K562 (cell line): ENCODE measurements around the gene NCKIPSD. TPM values are rescaled to one million over a fixed set of nuclear protein-coding genes. Genes with fewer than 3 reads are reported as not detected.
A peak's percentile ranks its signal among the peaks of the same experiment; 100 is the strongest.

ENCODE experiments used
- CBX8 ChIP-seq: fragments of 200-600 bp; sonication (generic); IDR thresholded peaks from 2 replicates; pipeline ENCODE4 v1.6.1; 2012; ENCODE audit warnings: borderline replicate concordance, mixed run types, low read depth, mild to moderate bottlenecking, moderate library complexity, mixed read lengths, low read length, control low read depth, inconsistent platforms; ENCODE audit not compliant: poor library complexity, severe bottlenecking; ENCODE audit errors: extremely low read depth
- CREB1 ChIP-seq, 2 experiments: sonication (generic) in 1 of 2; formaldehyde crosslinking in 1 of 2; IDR thresholded peaks; 2 replicates each; pipeline versions ENCODE4 v1.6.1 to v1.8.0; 2012 to 2022; ENCODE audit warnings: inconsistent platforms in 1 of 2, mild to moderate bottlenecking in 1 of 2, missing genetic modification reagents in 1 of 2, moderate library complexity in 1 of 2
- DACH1 ChIP-seq: fragments of 450-650 bp; IDR thresholded peaks from 2 replicates; pipeline ENCODE4 v1.6.1; 2018; ENCODE audit not compliant: partially characterized antibody
- DNMT1 ChIP-seq: fragments of 450-650 bp; IDR thresholded peaks from 2 replicates; pipeline ENCODE4 v1.6.1; 2016; ENCODE audit warnings: antibody characterized with exemption, mild to moderate bottlenecking
- EZH2 ChIP-seq: IDR thresholded peaks from 2 replicates; pipeline ENCODE4 v1.6.1; 2012; ENCODE audit warnings: low read depth, mild to moderate bottlenecking, inconsistent platforms, low read length, borderline replicate concordance
- FIP1L1 ChIP-seq: fragments of 200-400 bp; formaldehyde crosslinking; IDR thresholded peaks from 2 replicates; pipeline ENCODE4 v1.6.1; 2018; ENCODE audit warnings: mild to moderate bottlenecking, low read depth, low read length; ENCODE audit not compliant: poor library complexity, severe bottlenecking
- GMEB1 ChIP-seq: fragments of 250-450 bp; sonication (Bioruptor Pico); IDR thresholded peaks from 2 replicates; pipeline ENCODE4 v1.4.0; 2020; ENCODE audit warnings: mild to moderate bottlenecking
- GTF2F1 ChIP-seq: IDR thresholded peaks from 2 replicates; pipeline ENCODE4 v1.6.1; 2011; ENCODE audit warnings: low read depth, low read length, improper control_type of control experiment
- HMG20B ChIP-seq: fragments of 250-450 bp; sonication (Bioruptor Pico); IDR thresholded peaks from 2 replicates; pipeline ENCODE4 v1.5.0; 2021; ENCODE audit warnings: mild to moderate bottlenecking
- HNRNPLL ChIP-seq: fragments of 200-400 bp; formaldehyde crosslinking; IDR thresholded peaks from 2 replicates; pipeline ENCODE4 v1.6.1; 2017; ENCODE audit warnings: low read length, low read depth, mild to moderate bottlenecking; ENCODE audit not compliant: poor library complexity, severe bottlenecking
- NBN ChIP-seq: fragments of 450-650 bp; IDR thresholded peaks from 2 replicates; pipeline ENCODE4 v1.6.1; 2016; ENCODE audit warnings: low read depth, mild to moderate bottlenecking
- NR3C1 ChIP-seq: sonication (generic); formaldehyde crosslinking; IDR thresholded peaks from 2 replicates; pipeline ENCODE4 v1.8.1; 2022; ENCODE audit warnings: missing genetic modification reagents
- POLR2A ChIP-seq: fragments of 450-650 bp; conservative IDR thresholded peaks from 2 replicates; pipeline ENCODE4 v1.6.1; 2016
- RBBP5 ChIP-seq: fragments of 200-600 bp; sonication (generic); IDR thresholded peaks from 2 replicates; pipeline ENCODE4 v1.6.1; 2012; ENCODE audit warnings: borderline replicate concordance, mild to moderate bottlenecking, low read length, control low read depth, inconsistent platforms; ENCODE audit not compliant: insufficient read depth, poor library complexity, severe bottlenecking
- SMAD1 ChIP-seq: fragments of 150-350 bp; IDR thresholded peaks from 2 replicates; pipeline ENCODE4 v1.6.1; 2014; ENCODE audit warnings: low read length, low read depth; ENCODE audit not compliant: partially characterized antibody
- SNRNP70 ChIP-seq: fragments of 200-400 bp; formaldehyde crosslinking; optimal IDR thresholded peaks from 2 replicates; pipeline ENCODE3; 2017; ENCODE audit warnings: low read depth, low read length
- ZNF79 ChIP-seq: fragments of 250-450 bp; sonication (Bioruptor Pico); IDR thresholded peaks from 2 replicates; pipeline ENCODE4 v1.4.0; 2020; ENCODE audit warnings: low read depth, mild to moderate bottlenecking, moderate library complexity
- polyA plus RNA-seq, 8 experiments: library from polyadenylated mRNA; depleted of rRNA in 4 of 8; stranded (reverse) in 5 of 8; unstranded in 3 of 8; fragments of >200 nt; fragmentation: Nextera tagmentation in 2 of 8; fragmentation: Illumina TruSeq in 1 of 8; extraction: Ambion mirVana in 2 of 8; extraction: Trizol in 1 of 8; gene quantifications; 2 replicates each; pipeline versions ENCODE4 v1.2.1 to v1.2.3, GENCODE V29; 2011 to 2014; ENCODE audit warnings: inconsistent platforms in 1 of 8, missing spikeins in 1 of 8
- total RNA-seq, 7 experiments: library from RNA; depleted of rRNA in 6 of 7; stranded (reverse); fragments of >200 nt in 6 of 7; fragmentation: Illumina TruSeq in 2 of 7; extraction: Trizol in 2 of 7; gene quantifications; 2 replicates each; pipeline versions ENCODE4 v1.2.1 to v1.2.3, GENCODE V29; 2011 to 2021; ENCODE audit warnings: low replicate concordance in 1 of 7
- TF ChIP-seq, protein P1 (sequence below): fragments of 450-650 bp; IDR thresholded peaks from 2 replicates; pipeline ENCODE4 v1.6.1; 2016; ENCODE audit warnings: low read depth

The NCKIPSD gene
- total and polyA plus RNA-seq, 9 of the 15 experiments (the other 6 are each of a cell fraction or from before 2014, with no cell fraction given): 0.49 to 24.4 (median 12.3) TPM

GRCh38 chr3:48685603-48686511 lies at the start of gene NCKIPSD (continued):
- TF ChIP-seq, protein P1, sequence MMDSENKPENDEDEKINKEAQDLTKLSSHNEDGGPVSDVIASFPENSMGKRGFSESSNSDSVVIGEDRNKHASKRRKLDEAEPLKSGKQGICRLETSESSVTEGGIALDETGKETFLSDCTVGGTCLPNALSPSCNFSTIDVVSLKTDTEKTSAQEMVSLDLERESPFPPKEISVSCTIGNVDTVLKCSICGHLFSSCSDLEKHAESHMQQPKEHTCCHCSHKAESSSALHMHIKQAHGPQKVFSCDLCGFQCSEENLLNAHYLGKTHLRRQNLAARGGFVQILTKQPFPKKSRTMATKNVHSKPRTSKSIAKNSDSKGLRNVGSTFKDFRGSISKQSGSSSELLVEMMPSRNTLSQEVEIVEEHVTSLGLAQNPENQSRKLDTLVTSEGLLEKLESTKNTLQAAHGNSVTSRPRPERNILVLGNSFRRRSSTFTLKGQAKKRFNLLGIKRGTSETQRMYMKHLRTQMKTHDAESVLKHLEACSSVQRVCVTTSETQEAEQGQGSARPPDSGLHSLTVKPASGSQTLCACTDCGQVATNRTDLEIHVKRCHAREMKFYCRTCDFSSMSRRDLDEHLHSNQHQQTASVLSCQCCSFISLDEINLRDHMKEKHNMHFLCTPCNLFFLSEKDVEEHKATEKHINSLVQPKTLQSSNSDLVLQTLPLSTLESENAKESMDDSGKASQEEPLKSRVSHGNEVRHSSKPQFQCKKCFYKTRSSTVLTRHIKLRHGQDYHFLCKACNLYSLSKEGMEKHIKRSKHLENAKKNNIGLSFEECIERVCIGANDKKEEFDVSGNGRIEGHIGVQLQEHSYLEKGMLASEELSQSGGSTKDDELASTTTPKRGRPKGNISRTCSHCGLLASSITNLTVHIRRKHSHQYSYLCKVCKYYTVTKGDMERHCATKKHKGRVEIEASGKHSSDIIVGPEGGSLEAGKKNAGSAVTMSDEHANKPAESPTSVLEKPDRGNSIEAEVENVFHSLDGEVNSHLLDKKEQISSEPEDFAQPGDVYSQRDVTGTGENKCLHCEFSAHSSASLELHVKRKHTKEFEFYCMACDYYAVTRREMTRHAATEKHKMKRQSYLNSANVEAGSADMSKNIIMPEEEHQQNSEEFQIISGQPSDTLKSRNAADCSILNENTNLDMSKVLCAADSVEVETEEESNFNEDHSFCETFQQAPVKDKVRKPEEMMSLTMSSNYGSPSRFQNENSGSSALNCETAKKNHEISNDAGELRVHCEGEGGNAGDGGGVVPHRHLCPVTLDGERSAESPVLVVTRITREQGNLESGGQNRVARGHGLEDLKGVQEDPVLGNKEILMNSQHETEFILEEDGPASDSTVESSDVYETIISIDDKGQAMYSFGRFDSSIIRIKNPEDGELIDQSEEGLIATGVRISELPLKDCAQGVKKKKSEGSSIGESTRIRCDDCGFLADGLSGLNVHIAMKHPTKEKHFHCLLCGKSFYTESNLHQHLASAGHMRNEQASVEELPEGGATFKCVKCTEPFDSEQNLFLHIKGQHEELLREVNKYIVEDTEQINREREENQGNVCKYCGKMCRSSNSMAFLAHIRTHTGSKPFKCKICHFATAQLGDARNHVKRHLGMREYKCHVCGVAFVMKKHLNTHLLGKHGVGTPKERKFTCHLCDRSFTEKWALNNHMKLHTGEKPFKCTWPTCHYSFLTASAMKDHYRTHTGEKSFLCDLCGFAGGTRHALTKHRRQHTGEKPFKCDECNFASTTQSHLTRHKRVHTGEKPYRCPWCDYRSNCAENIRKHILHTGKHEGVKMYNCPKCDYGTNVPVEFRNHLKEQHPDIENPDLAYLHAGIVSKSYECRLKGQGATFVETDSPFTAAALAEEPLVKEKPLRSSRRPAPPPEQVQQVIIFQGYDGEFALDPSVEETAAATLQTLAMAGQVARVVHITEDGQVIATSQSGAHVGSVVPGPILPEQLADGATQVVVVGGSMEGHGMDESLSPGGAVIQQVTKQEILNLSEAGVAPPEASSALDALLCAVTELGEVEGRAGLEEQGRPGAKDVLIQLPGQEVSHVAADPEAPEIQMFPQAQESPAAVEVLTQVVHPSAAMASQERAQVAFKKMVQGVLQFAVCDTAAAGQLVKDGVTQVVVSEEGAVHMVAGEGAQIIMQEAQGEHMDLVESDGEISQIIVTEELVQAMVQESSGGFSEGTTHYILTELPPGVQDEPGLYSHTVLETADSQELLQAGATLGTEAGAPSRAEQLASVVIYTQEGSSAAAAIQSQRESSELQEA: no peak
- TF ChIP-seq NBN: no peak
- no peak for TF ChIP-seq HMG20B (CRISPR knock-in tag)
- TF ChIP-seq DACH1: no peak
- no peak for TF ChIP-seq EZH2
- peak; percentile 89 for TF ChIP-seq RBBP5
- no peak for TF ChIP-seq SMAD1
- TF ChIP-seq FIP1L1: no peak
- TF ChIP-seq CBX8: no peak
- peak; percentile 65 for TF ChIP-seq GMEB1 (CRISPR knock-in tag)
- no peak for TF ChIP-seq GTF2F1
- no peak for TF ChIP-seq CREB1 (IDR thresholded peaks at IDR 0.05)
- TF ChIP-seq CREB1 (CRISPR knock-in tag; IDR thresholded peaks at IDR 0.05): peak; percentile 58
- no peak for TF ChIP-seq HNRNPLL
- TF ChIP-seq ZNF79 (CRISPR knock-in tag): no peak
- TF ChIP-seq NR3C1 (CRISPR knock-in tag): no peak
- no peak for TF ChIP-seq SNRNP70
- peak; percentile 77 for TF ChIP-seq POLR2A
- TF ChIP-seq DNMT1: no peak
